NT2/D1 (cell line): ENCODE measurements around the gene TBL1X.
"Not testable (repeated sequence)": the region's sequence is repeated elsewhere in the genome, so short reads cannot be mapped to it uniquely, and the experiment has no call there.

Experiments
- DNase-seq: peaks from one replicate; pipeline ENCODE4 v3.0.0-alpha.2; 2011; ENCODE audit warnings: low read depth, low spot score
- H3K27me3 ChIP-seq: 2 replicates; pipeline ENCODE4 v1.6.0; 2011; ENCODE audit warnings: mild to moderate bottlenecking; ENCODE audit not compliant: insufficient read length, insufficient read depth
- H3K36me3 ChIP-seq: 2 replicates; pipeline ENCODE4 v1.6.1; 2011; ENCODE audit warnings: mild to moderate bottlenecking, low read length, mixed read lengths; ENCODE audit not compliant: insufficient read depth, insufficient read length
- H3K4me1 ChIP-seq: 2 replicates; pipeline ENCODE4 v1.5.1; 2011; ENCODE audit not compliant: insufficient read depth, insufficient read length
- H3K4me3 ChIP-seq: 2 replicates; pipeline ENCODE4 v1.5.1; 2011; ENCODE audit warnings: low read depth; ENCODE audit not compliant: insufficient read length
- H3K9ac ChIP-seq: 2 replicates; pipeline ENCODE4 v1.6.0; 2011; ENCODE audit warnings: low read depth; ENCODE audit not compliant: insufficient read length
- H3K9me3 ChIP-seq: 2 replicates; pipeline ENCODE4 v1.5.1; 2011; ENCODE audit warnings: mild to moderate bottlenecking, low read length; ENCODE audit not compliant: insufficient read depth
- SUZ12 ChIP-seq: IDR thresholded peaks from 2 replicates; pipeline ENCODE4 v1.6.1; 2011; ENCODE audit not compliant: insufficient read length, insufficient read depth; ENCODE audit errors: extremely low read depth
- YY1 ChIP-seq: IDR thresholded peaks from 2 replicates; pipeline ENCODE4 v1.6.1; 2011; ENCODE audit not compliant: insufficient read length, insufficient read depth
- ZNF274 ChIP-seq: IDR thresholded peaks from 2 replicates; pipeline ENCODE4 v1.6.1; 2011; ENCODE audit warnings: mild to moderate bottlenecking, low read depth, low read length

The TBL1X gene

GRCh38 chrX:9473708-9474107, 8.8 kb downstream of the TBL1X start:
- H3K36me3 ChIP-seq, result peaks cover 18% of the 10 kb centered on the region
- H3K4me3 ChIP-seq, result no peak overlapping the region
- H3K4me1 ChIP-seq, result peaks cover 4% of the 10 kb centered on the region
- no peak overlapping the region for H3K9ac ChIP-seq
- no peak for DNase-seq
- TF ChIP-seq SUZ12 (no peak), ZNF274 (no peak), YY1 (no peak)
- H3K9me3 ChIP-seq, result no peaks in the 10 kb centered on the region
- no peaks in the 10 kb centered on the region for H3K27me3 ChIP-seq

GRCh38 chrX:9475417-9475816, 10.6 kb downstream of the TBL1X start:
- not testable (repeated sequence) for H3K27me3 ChIP-seq, H3K4me3 ChIP-seq, H3K4me1 ChIP-seq, H3K9me3 ChIP-seq, DNase-seq, H3K36me3 ChIP-seq, H3K9ac ChIP-seq

DNA sequence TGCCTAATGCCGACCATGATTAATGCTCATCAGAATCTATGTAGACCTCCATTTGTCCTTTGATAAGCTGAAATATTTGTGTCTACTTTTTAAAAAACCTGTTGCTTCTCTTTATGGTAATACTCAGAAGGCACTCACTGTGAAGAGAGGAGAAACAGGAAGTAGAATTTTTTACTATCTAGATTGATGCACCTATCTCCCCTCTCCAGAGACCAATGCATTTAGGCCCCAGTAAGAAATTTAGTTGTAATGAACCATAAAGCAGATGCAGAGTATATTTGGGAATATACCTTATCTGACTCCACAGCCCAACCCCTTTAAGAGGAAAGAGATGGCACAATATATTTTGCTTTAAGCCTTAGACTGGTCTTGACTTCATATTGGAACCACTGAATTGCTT, 11.1 kb downstream of the TBL1X start:
- H3K4me3 ChIP-seq, result no peak overlapping the region
- H3K9ac ChIP-seq, result no peak overlapping the region
- H3K9me3 ChIP-seq, result no peaks in the 10 kb centered on the region
- no peak for DNase-seq
- H3K4me1 ChIP-seq, result peaks cover 4% of the 10 kb centered on the region
- TF ChIP-seq YY1 (no peak), ZNF274 (no peak), SUZ12 (no peak)
- no peaks in the 10 kb centered on the region for H3K27me3 ChIP-seq
- peaks cover 4% of the 10 kb centered on the region for H3K36me3 ChIP-seq

DNA sequence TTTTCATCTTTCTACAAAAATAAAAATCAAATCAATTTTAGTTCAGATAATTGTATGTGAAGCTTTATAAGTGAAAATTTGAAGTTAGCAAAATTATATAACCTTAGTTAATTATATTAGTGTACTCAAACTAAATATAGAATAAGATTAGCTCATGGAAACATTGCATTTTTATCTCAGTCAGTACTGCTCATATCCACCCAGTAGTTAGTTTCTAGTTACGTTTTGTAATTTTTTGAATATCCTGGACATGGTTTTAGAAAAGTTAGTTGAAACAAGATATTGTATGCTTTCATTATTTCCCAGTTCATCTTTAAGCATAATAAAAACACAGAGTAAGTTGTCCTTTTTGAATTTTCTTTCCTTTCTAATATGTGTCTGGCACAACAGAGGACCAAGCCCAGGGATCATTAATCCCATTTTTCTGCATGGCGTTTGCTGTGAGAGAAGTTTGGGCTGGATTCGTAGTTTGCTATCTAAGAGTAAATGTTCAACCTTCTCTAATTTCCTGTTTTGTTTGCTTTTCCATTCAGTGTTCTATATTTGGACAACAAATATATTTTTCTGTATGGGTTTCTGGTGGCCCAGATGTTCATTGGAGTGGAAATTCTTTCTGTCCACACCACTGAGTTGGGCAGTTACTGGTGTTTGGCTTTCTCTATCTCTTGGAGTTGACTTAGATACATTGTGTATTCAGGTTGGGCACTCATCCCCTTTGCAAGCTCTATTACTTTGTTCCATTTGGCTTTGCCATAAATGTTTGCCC, 12.1 kb downstream of the TBL1X start:
- TF ChIP-seq ZNF274, result no peak
- Histone ChIP-seq H3K27me3 (no peaks in the 10 kb centered on the region), H3K9ac (no peak overlapping the region), H3K4me1 (peaks cover 4% of the 10 kb centered on the region), H3K9me3 (no peaks in the 10 kb centered on the region), H3K36me3 (peaks cover 4% of the 10 kb centered on the region), H3K4me3 (no peak overlapping the region)
- no peak for DNase-seq

DNA sequence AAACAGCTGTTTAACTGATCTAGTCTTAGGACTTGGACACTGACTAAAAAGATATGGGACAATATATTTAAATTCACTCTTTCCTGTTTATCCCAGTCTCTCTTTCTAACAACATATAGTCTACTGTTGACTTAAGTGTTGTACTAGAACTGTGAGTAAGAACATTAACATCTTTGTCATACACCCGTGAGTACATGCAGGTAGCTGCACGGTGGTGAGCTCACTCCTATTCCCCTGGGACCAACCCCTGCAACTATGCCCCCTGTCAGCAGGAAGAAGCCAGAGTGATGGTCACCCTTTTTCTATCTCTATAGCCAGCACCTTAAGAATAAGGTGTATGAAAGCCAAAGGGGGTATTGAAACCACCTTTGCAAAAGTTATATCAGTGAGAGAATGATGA, 17.6 kb downstream of the TBL1X start:
- H3K4me1 ChIP-seq, result peaks cover 4% of the 10 kb centered on the region
- DNase-seq, result no peak
- H3K27me3 ChIP-seq, result no peaks in the 10 kb centered on the region
- no peaks in the 10 kb centered on the region for H3K9me3 ChIP-seq
- H3K4me3 ChIP-seq, result no peak overlapping the region
- no peak overlapping the region for H3K9ac ChIP-seq
- no peak for TF ChIP-seq SUZ12
- no peak for TF ChIP-seq ZNF274
- no peak for TF ChIP-seq YY1
- no peaks in the 10 kb centered on the region for H3K36me3 ChIP-seq

- Histone ChIP-seq H3K4me3 (no peak overlapping the region), H3K9ac (no peak overlapping the region), H3K9me3 (no peaks in the 10 kb centered on the region), H3K4me1 (peaks cover 4% of the 10 kb centered on the region), H3K36me3 (no peaks in the 10 kb centered on the region), H3K27me3 (no peaks in the 10 kb centered on the region)
- no peak for DNase-seq
- TF ChIP-seq YY1 (no peak), ZNF274 (no peak), SUZ12 (no peak)
Measured at GRCh38 chrX:9482837-9483236, 18.0 kb downstream of the TBL1X start.

- H3K36me3 ChIP-seq, result no peaks in the 10 kb centered on the region
- no peak for TF ChIP-seq YY1
- no peak for TF ChIP-seq ZNF274
- TF ChIP-seq SUZ12, result no peak
- no peak overlapping the region for H3K9ac ChIP-seq
- no peaks in the 10 kb centered on the region for H3K27me3 ChIP-seq
- no peak for DNase-seq
- no peak overlapping the region for H3K4me3 ChIP-seq
- no peaks in the 10 kb centered on the region for H3K9me3 ChIP-seq
- H3K4me1 ChIP-seq, result no peaks in the 10 kb centered on the region
Measured at GRCh38 chrX:9483376-9483775, 18.5 kb downstream of the TBL1X start.
